Panc1 (cell line): ENCODE measurements around the gene CHRNA1.

ENCODE experiments used
- CTCF ChIP-seq: fragments of 450-650 bp; IDR thresholded peaks from 2 replicates; pipeline ENCODE4 v1.5.1; 2017; ENCODE audit warnings: mild to moderate bottlenecking
- POLR2AphosphoS5 ChIP-seq: IDR thresholded peaks from 2 replicates; pipeline ENCODE4 v1.6.1; 2012; ENCODE audit warnings: mild to moderate bottlenecking, low read depth, low read length, moderate library complexity
- SIN3A ChIP-seq: IDR thresholded peaks from 2 replicates; pipeline ENCODE4 v1.6.1; 2012; ENCODE audit warnings: low read depth, mild to moderate bottlenecking, low read length, moderate library complexity, borderline replicate concordance; ENCODE audit not compliant: insufficient read depth
- TF ChIP-seq, protein P1 (sequence below), 2 experiments: IDR thresholded peaks; 2 replicates each; pipeline ENCODE4 v1.6.1; 2011 to 2012; ENCODE audit warnings: low read depth in 2 of 2, control low read depth in 1 of 2, low read length in 1 of 2, mild to moderate bottlenecking in 1 of 2, moderate library complexity in 1 of 2; ENCODE audit not compliant: insufficient read depth in 1 of 2

GRCh38 chr2:174740721-174741120 lies 23.6 kb downstream of the CHRNA1 start:
- TF ChIP-seq CTCF (no peak), SIN3A (no peak), POLR2AphosphoS5 (no peak)
- TF ChIP-seq, protein P1, sequence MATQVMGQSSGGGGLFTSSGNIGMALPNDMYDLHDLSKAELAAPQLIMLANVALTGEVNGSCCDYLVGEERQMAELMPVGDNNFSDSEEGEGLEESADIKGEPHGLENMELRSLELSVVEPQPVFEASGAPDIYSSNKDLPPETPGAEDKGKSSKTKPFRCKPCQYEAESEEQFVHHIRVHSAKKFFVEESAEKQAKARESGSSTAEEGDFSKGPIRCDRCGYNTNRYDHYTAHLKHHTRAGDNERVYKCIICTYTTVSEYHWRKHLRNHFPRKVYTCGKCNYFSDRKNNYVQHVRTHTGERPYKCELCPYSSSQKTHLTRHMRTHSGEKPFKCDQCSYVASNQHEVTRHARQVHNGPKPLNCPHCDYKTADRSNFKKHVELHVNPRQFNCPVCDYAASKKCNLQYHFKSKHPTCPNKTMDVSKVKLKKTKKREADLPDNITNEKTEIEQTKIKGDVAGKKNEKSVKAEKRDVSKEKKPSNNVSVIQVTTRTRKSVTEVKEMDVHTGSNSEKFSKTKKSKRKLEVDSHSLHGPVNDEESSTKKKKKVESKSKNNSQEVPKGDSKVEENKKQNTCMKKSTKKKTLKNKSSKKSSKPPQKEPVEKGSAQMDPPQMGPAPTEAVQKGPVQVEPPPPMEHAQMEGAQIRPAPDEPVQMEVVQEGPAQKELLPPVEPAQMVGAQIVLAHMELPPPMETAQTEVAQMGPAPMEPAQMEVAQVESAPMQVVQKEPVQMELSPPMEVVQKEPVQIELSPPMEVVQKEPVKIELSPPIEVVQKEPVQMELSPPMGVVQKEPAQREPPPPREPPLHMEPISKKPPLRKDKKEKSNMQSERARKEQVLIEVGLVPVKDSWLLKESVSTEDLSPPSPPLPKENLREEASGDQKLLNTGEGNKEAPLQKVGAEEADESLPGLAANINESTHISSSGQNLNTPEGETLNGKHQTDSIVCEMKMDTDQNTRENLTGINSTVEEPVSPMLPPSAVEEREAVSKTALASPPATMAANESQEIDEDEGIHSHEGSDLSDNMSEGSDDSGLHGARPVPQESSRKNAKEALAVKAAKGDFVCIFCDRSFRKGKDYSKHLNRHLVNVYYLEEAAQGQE (IDR thresholded peaks at IDR 0.05; ENCODE audit: insufficient read depth in 1 of 2, low read depth in 2 of 2, low read length in 1 of 2) = no peak
